Stimulated activated CD8-positive, alpha-beta memory T cell treated with anti-CD3 and anti-CD28 coated beads, Interleukin-15, amount 100 ng/mL, for 24 hours (primary cell): ENCODE results near the gene CAVIN1.
"Not testable (repeated sequence)": the region's sequence is repeated elsewhere in the genome, so short reads cannot be mapped to it uniquely, and the experiment has no call there.

Experiments
- DNase-seq: peaks from one replicate; pipeline ENCODE4 v3.0.0-alpha.2; 2020; ENCODE audit warnings: low read depth

CAVIN1 gene

GRCh38 chr17:42422958-42423712 is at the start of gene CAVIN1:
Gene CAVIN1, minus strand, starts transcription at chr17:42423256. Its CDS starts 159 bp downstream, at chr17:42423097.
- DNase-seq = no peak

GRCh38 chr17:42467889-42468288 is 44.8 kb upstream of the CAVIN1 start:
- no peak for DNase-seq

- no peak for DNase-seq
These were observed 40.9 kb upstream of the CAVIN1 start for GRCh38 chr17:42463976-42464400.

GRCh38 chr17:42460371-42460770 is 37.3 kb upstream of the CAVIN1 start:
- DNase-seq = no peak

- no peak for DNase-seq
These were observed 36.8 kb upstream of the CAVIN1 start for GRCh38 chr17:42459801-42460281.

GRCh38 chr17:42459256-42459800 is 36.3 kb upstream of the CAVIN1 start:
- DNase-seq = no peak

GRCh38 chr17:42458497-42459255 is 35.6 kb upstream of the CAVIN1 start, which contains the start of gene ATP6V0A1:
Gene ATP6V0A1, plus strand, starts transcription at chr17:42458878. Its CDS starts 2,017 bp downstream, at chr17:42460895.
- DNase-seq = peak; percentile 81

GRCh38 chr17:42457107-42457792 is 34.2 kb upstream of the CAVIN1 start:
- DNase-seq = no peak

GRCh38 chr17:42456223-42457106 is 33.4 kb upstream of the CAVIN1 start:
- no peak for DNase-seq

GRCh38 chr17:42454987-42455386 is 31.9 kb upstream of the CAVIN1 start:
- not testable (repeated sequence) for DNase-seq

GRCh38 chr17:42453439-42453838 is 30.4 kb upstream of the CAVIN1 start:
- no peak for DNase-seq

- DNase-seq = not testable (repeated sequence)
These were observed 28.2 kb upstream of the CAVIN1 start for GRCh38 chr17:42451270-42451669.

GRCh38 chr17:42449838-42450237 is 26.8 kb upstream of the CAVIN1 start:
- DNase-seq = not testable (repeated sequence)

GRCh38 chr17:42449176-42449575 is 26.1 kb upstream of the CAVIN1 start:
- not testable (repeated sequence) for DNase-seq

- DNase-seq = no peak
These were observed 19.1 kb upstream of the CAVIN1 start for GRCh38 chr17:42442196-42442565.

GRCh38 chr17:42441371-42442195 is 18.5 kb upstream of the CAVIN1 start:
- DNase-seq = no peak

GRCh38 chr17:42438600-42439567 is 15.8 kb upstream of the CAVIN1 start:
- DNase-seq = no peak

- no peak for DNase-seq
These were observed 13.3 kb upstream of the CAVIN1 start for GRCh38 chr17:42436391-42436790.

- DNase-seq = no peak
These were observed 8.7 kb upstream of the CAVIN1 start for GRCh38 chr17:42431758-42432161.
